T47D (cell line): ENCODE measurements around the gene MR1.

Experiments used
- DNase-seq, 2 experiments: peaks; one replicate each; pipeline versions ENCODE4 v3.0.0 to v3.0.0-alpha.2; 2011 to 2012; ENCODE audit warnings: low read depth in 1 of 2, low spot score in 1 of 2
- JUND ChIP-seq: IDR thresholded peaks from 2 replicates; pipeline ENCODE4 v1.6.1; 2012; ENCODE audit warnings: low read depth
- in situ Hi-C: cut with HindIII; loops from 2 replicates; pipeline ENCODE4 v1.10.0; 2016; ENCODE audit warnings: low sequenced_read_pairs, low pct_unique_long_range_greater_than_20kb

Gene MR1

DNA sequence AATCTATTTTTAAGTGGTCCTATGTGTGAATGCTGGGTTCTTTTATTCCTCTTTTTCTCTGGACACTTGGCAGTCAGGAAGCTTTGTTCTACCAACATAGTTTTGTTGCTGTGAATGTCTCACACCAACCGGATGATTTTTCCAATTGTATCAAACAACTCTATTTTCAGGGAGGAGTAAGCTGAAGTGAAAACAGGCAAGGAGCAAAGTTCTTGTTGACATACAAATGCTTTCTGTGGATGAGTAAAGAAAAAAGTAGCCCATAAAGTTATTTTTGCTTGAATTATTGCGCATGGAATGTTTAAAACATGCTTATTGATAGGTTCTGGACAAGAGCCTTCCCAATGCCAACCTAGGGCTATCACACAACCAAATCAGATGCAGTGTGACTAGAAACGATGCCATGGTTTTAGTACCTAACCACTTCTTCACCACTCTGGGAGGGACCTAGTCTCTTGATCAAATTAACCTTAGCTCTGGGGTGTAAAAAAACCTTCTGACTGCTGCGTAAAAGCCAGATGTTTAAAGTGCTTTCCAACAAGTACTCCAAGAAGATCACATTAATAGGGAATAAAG, 59.2 kb downstream of the MR1 start:
- in situ Hi-C loops, result no loop called here
- no peak for DNase-seq
- no peak for TF ChIP-seq JUND

DNA sequence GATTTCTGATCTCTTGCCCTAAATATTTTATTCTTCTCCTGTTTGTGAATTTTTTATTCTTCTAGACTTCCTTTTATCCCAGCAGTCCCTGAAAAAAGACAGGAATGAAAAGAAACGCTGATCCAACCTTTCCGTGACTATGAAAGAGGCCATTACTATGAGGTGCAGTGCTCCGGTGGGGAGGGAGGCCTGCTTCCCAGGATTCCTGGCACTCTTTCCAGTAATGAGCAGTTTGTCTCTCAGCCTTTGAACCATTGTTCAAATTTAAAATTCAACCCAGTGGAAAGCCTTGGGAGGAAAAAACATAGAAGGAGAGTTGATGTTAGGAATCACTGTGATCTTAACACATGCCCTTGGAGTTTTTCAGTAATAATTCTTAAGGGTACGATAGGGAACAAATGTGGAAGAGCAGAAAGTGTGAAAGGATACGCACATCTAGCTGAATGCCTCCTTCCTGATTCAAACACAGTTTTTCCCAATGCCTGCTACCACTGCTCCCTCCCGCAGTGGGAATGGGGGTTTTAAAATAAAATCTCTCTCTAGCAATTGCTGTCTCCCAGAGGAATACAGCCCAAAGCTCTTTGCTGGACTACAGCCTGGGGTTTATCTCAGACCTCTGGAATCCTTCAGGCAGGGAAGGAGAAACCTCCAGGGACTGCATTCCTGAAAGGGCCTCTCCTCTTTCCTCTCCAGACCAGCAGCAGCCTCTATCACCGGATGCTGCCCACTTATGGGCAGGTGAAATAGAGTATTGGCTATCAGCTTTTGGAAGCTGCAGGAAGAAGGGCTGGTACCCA, 60.8 kb downstream of the MR1 start:
- TF ChIP-seq JUND, result no peak
- DNase-seq, result no peak
- in situ Hi-C loops, result no loop called here

- in situ Hi-C loops, result no loop called here
- TF ChIP-seq JUND, result no peak
- no peak for DNase-seq
These were observed 61.5 kb downstream of the MR1 start for GRCh38 chr1:181095260-181095659.

DNA sequence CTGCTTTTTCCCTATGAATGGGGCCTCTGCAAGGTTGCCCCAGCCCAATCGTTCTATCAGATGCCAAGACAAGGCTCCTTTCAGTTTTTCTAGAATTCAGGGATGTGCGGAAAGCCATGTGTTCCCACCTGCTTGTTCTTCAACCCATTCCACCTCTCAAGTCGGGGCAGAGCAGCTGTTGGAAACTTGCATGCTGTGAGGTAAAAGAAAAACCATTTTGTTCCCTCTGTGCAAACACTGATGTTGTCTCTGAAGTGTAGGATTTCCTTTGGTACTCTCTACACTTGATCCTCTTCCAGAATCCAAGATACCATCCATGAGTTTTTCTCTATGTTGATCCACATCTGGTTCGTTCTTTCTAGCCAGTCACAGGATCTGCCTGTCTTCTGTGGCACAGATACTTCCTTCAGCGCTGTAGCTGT, 62.0 kb downstream of the MR1 start:
- in situ Hi-C loops, result no loop called here
- TF ChIP-seq JUND, result no peak
- DNase-seq, result peak in 1 of 2 experiments; percentile 67

GRCh38 chr1:181097242-181097641, 63.5 kb downstream of the MR1 start:
- TF ChIP-seq JUND, result no peak
- in situ Hi-C loops, result no loop called here

DNA sequence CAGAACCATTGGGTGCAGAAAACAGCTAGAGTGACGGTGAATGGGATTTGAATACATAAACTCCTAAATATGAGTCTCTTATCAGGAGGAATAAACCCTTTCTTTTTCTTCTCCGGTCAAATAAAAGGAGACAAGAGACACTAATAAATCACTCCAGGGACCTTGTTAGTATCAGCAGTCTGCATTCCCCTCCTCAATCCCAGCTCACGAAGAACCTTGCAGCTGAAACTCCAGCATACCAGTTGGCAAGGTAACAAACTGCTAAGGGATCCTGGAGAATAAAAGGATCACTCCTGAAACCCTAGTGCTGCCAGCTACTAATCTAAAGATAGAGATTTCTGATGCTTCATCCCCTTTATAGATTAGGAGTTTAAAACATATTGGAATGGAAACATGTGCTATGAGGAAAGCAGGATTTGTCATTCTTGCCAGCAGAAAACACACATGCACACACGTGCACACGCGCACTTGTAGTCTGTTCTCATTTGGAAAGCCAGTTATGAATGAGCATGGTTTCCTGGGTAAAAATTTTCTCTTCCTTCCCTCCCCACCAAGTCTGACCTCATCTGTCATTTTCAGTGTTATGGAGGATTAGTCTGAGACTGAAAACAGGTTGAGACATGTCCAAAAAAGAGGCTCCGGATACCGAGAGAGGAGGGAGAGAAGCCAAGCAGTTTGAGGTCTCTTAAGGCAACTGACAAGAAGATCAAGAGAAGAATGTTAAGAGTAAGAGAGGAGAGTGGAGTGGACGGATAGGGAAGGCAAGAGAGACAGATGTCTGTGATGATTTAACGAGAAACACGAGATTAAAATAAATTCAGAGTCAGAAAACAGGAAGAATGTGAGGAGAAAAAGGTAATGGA, 65.6 kb downstream of the MR1 start:
- peak in 1 of 2 experiments; percentile 58 for DNase-seq
- TF ChIP-seq JUND, result no peak
- in situ Hi-C loops, result no loop called here

More at GRCh38 chr1:181097242-181097641, 63.5 kb downstream of the MR1 start:
- DNase-seq, result no peak

DNA sequence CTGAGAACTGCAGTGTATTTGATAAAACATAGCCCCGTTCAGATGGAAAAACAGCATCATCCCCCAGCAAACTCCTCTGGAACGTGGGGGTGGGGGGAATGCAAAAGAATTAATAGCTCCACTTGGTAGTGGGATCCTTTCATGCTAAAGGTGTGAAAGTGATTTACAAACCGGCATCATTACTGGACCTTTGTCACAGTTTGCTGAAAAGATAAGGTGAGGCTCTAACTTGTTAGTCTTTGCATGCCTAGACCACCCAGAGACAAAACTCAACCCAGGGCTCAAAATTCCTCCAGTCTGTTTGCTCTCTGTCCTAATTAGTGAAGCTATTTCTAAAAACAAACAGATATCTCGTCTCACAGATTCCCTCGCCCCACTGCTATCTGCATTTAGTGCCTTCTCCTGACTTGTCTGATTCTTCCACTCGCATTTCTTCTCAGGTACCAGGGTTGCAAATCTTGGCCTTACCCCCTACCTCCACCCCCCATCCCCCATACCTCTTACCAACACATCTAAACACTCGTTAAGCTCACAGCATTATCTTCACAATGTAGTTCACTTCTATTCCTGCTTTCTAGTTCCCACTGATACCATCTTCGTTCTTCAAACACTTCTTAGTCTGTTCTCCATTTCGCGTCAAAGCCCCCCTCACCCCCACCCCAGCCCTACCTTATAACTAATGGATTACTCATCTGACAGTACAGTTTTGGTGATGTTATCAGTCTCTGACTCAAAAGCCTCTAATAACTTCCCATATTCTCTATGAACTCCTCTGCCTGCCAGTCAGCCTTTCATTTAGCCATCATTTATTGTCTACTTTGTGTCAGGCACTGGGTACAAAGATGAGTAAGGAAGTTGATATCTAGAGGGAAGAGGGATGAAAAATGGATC, 66.5 kb downstream of the MR1 start:
- in situ Hi-C loops, result no loop called here
- no peak for TF ChIP-seq JUND
- no peak for DNase-seq

DNA sequence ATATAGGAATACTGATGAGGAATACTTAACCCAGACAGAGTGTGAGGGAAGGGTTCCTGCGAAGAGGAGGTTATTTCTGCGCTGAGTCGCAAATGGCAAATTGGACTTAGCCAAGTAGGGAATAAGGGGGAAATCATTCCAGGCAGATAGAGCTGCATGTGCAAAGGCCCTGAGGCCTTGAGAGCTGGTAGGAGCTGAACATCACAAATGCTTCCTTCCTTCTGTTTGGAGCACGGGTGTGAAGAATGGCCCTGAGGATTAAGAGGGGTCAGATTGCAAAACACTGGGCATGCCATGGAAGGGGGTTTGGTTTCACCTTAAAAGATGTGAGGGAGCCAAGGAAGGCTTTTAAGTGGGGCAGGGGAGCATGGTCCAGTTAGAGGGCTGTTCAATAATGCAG, 67.2 kb downstream of the MR1 start:
- DNase-seq, result no peak
- in situ Hi-C loops, result no loop called here
- TF ChIP-seq JUND, result no peak

GRCh38 chr1:181101581-181102226, 67.9 kb downstream of the MR1 start:
- no peak for TF ChIP-seq JUND
- in situ Hi-C loops, result no loop called here
- DNase-seq, result peak in 1 of 2 experiments; percentile 88

DNA sequence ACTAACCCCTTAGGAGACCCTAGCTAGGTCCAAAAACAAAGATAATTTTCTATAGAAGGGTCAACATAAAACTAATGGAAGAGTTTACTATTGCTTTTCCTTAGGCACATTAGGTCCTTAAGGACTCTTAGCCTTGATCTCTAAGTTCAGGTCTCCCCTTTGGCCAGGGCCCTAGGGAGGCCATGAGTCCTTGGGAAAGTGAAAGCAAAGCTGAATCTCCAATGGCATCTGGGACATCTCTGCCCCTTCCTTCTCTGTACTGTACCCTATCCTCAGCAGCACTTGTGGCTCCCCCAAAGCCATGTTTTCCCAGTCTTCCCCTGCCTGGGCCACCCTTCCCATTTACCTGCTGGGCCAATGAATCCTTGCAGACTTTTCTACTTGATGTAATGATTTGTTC, 69.1 kb downstream of the MR1 start:
- TF ChIP-seq JUND, result no peak
- DNase-seq, result no peak
- in situ Hi-C loops, result no loop called here

GRCh38 chr1:181103399-181103798, 69.6 kb downstream of the MR1 start:
- no peak for TF ChIP-seq JUND
- in situ Hi-C loops, result no loop called here
- DNase-seq, result no peak
